BJ (cell line): ENCODE data around the gene EI24. TPM values are rescaled to one million over a fixed set of nuclear protein-coding genes. Genes with fewer than 3 reads are reported as not detected.

Experiments
- CTCF ChIA-PET: fragments of 350-600 bp; formaldehyde crosslinking; extraction: SDS; loops from one replicate; lab custom pipeline; 2021; ENCODE audit warnings: antibody characterized with exemption, inconsistent platforms; lab: Yijun Ruan, JAX
- POLR2A ChIA-PET: fragments of 300-600 bp; sonication (Branson Sonifier 250); formaldehyde crosslinking; extraction: SDS; loops from one replicate; lab custom pipeline; 2021; ENCODE audit warnings: antibody characterized with exemption; lab: Charles Lee
- DNase-seq: peaks from one replicate; pipeline ENCODE4 v3.0.0-alpha.2; 2011; ENCODE audit warnings: low read depth
- H3K27me3 ChIP-seq: 2 replicates; pipeline ENCODE4 v1.6.0; 2011; ENCODE audit warnings: low read length; ENCODE audit not compliant: control insufficient read depth, insufficient read depth
- H3K36me3 ChIP-seq: 2 replicates; pipeline ENCODE4 v1.5.1; 2011; ENCODE audit warnings: low read length; ENCODE audit not compliant: control insufficient read depth, insufficient read depth
- H3K4me3 ChIP-seq: 2 replicates; pipeline ENCODE4 v1.5.1; 2011; ENCODE audit warnings: low read depth, mild to moderate bottlenecking, control low read depth, low read length
- CTCF ChIP-seq: IDR thresholded peaks from 2 replicates; pipeline ENCODE4 v1.5.1; 2011; ENCODE audit warnings: low read depth, mild to moderate bottlenecking, control low read depth, inconsistent platforms, low read length, moderate library complexity; ENCODE audit not compliant: insufficient read depth
- polyA minus RNA-seq: library from RNA; depleted of rRNA, polyadenylated mRNA; stranded (reverse); fragments of >200 nt; gene quantifications from 2 replicates; pipeline ENCODE4 v1.2.3, GENCODE V29; 2011; rRNA and poly(A)+ RNA removed
- polyA plus RNA-seq: library from polyadenylated mRNA; depleted of rRNA; stranded (reverse); fragments of >200 nt; gene quantifications from 2 replicates; pipeline ENCODE4 v1.2.3, GENCODE V29; 2011; rRNA removed

EI24 gene
- polyA plus RNA-seq (72.1 and 114 TPM in 2 replicates), polyA minus RNA-seq (34.7 and 48.0 TPM in 2 replicates)

- peak; percentile 50 for DNase-seq
- H3K27me3 ChIP-seq: no peaks in the 10 kb centered on the region
- ChIA-PET CTCF (interaction anchor here (0.7 to 2.6 kb wide), 6 partner anchors 9 to 223 kb away, joined by 3 to 12 read pairs (median 3); partner anchors contain the start of gene STT3A), POLR2A (interaction anchor here (0.6 kb wide), 1 partner anchor 18 kb away, joined by 3 read pairs; no protein-coding TSS in a partner anchor)
- H3K4me3 ChIP-seq: peak within 1 kb of the TSS; percentile 81
- peak; percentile 82 for TF ChIP-seq CTCF
- no peaks in the 10 kb centered on the region; the same call in 1 of the 2 replicates for H3K36me3 ChIP-seq
Observed at GRCh38 chr11:125568970-125569914, at the start of gene EI24. Gene EI24, plus strand, starts transcription at chr11:125569477. Its CDS starts 3,051 bp downstream, at chr11:125572528.

- no peak for TF ChIP-seq CTCF
- DNase-seq: no peak
- Histone ChIP-seq H3K27me3 (no peaks in the 10 kb centered on the region), H3K4me3 (no peak overlapping the region), H3K36me3 (no peaks in the 10 kb centered on the region)
- ChIA-PET POLR2A (no interaction called here), CTCF (no interaction called here)
Observed at GRCh38 chr11:125519860-125520834, 49.1 kb upstream of the EI24 start.

- POLR2A ChIA-PET: no interaction called here
- CTCF ChIA-PET: no interaction called here
- Histone ChIP-seq H3K27me3 (no peaks in the 10 kb centered on the region), H3K36me3 (no peaks in the 10 kb centered on the region), H3K4me3 (no peak overlapping the region)
- no peak for TF ChIP-seq CTCF
- DNase-seq: no peak
Observed at GRCh38 chr11:125525303-125525702, 44.0 kb upstream of the EI24 start.

- no peak overlapping the region for H3K4me3 ChIP-seq
- TF ChIP-seq CTCF: no peak
- no peaks in the 10 kb centered on the region for H3K36me3 ChIP-seq
- peaks cover 1% of the 10 kb centered on the region; the same call in 1 of the 2 replicates for H3K27me3 ChIP-seq
- ChIA-PET POLR2A (no interaction called here), CTCF (no interaction called here)
- DNase-seq: no peak
Observed at GRCh38 chr11:125532668-125533067, 36.6 kb upstream of the EI24 start.
